Measurements from ENCODE around the gene SEMA6D. TPM values are rescaled to one million over a fixed set of nuclear protein-coding genes. Genes with fewer than 3 reads are reported as not detected.

The SEMA6D gene
- total and polyA plus RNA-seq, 4 donors, result 68.8 to 160 (median 117) TPM

DNA sequence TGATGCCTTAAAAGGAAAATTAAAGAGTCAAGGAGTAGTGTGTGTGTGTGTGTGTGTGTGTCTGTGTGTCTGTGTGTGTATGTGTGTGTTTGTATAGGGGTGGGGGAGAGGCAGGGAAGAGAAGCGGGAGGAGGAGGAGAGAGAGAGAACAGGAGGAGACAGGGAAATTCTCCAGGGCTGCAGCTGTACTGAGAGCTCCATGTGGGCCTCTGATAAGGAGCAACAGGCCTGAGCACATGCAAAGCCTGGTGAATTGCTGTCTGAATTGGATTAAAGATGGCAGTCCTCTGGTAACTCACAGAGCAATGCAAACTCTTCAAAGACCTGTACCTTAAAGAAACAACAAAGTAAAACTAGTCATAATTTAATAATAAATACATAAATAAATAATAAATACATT is 70.6 kb downstream of the SEMA6D start:
- WGBS (ENCODE audit: insufficient coverage), result 91% methylated on average over 1 of the region's 1 CpG
- peaks cover 1% of the 10 kb centered on the region for H3K9me3 ChIP-seq (ENCODE audit: control insufficient read depth, insufficient read depth, low read length)
- no peaks in the 10 kb centered on the region for H3K27me3 ChIP-seq (ENCODE audit: control insufficient read depth, insufficient read depth, low read length)

DNA sequence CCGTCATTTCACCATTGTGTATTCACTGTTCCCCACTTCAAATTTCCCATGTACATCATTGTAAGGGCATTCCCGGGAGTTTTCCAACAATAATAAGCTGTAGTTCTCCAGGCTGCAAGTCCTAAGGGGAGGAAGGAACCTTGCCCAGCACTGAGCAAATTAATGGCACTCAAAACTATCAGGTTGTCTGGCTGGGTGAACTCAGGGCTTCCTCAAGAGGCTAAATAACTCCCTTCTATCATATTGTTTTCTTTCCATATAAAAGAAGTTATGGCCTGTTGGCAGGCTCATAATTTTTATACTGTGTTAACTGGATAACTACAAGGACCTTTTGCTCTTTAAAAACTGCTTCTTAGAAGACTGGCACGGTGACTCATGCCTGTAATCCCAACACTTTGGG is 71.4 kb downstream of the SEMA6D start:
- no peak overlapping the region for H3K27ac ChIP-seq (ENCODE audit: low read depth, low read length)

More for the DNA sequence above, 70.6 kb downstream of the SEMA6D start:
- no peak overlapping the region for H3K27ac ChIP-seq (ENCODE audit: low read depth, low read length)
- H3K4me3 ChIP-seq (ENCODE audit: low read depth, low read length), result no peak overlapping the region
- no peak for DNase-seq (ENCODE audit: low read depth in 4 of 6, low spot score in 6 of 6)
- H3K36me3 ChIP-seq (ENCODE audit: control insufficient read depth, insufficient read depth, low read length), result no peaks in the 10 kb centered on the region
- no peaks in the 10 kb centered on the region for H3K4me1 ChIP-seq (ENCODE audit: control insufficient read depth, insufficient read depth, low read length)

GRCh38 chr15:47791161-47791560 is 73.9 kb downstream of the SEMA6D start:
- no peaks in the 10 kb centered on the region for H3K27me3 ChIP-seq (ENCODE audit: control insufficient read depth, insufficient read depth, low read length)
- no peaks in the 10 kb centered on the region for H3K9me3 ChIP-seq (ENCODE audit: control insufficient read depth, insufficient read depth, low read length)
- no peak overlapping the region for H3K27ac ChIP-seq (ENCODE audit: low read depth, low read length)
- no CpG with 5 or more reads among the region's 1 CpG for WGBS (ENCODE audit: insufficient coverage)
- H3K4me3 ChIP-seq (ENCODE audit: low read depth, low read length), result no peak overlapping the region
- no peaks in the 10 kb centered on the region for H3K36me3 ChIP-seq (ENCODE audit: control insufficient read depth, insufficient read depth, low read length)
- DNase-seq (ENCODE audit: low read depth in 4 of 6, low spot score in 6 of 6), result peak in 2 of 6 donors; percentile 19 to 91
- no peaks in the 10 kb centered on the region for H3K4me1 ChIP-seq (ENCODE audit: control insufficient read depth, insufficient read depth, low read length)

More for the DNA sequence above, 71.4 kb downstream of the SEMA6D start:
- Histone ChIP-seq H3K9me3 (ENCODE audit: control insufficient read depth, insufficient read depth, low read length) (no peaks in the 10 kb centered on the region), H3K27me3 (ENCODE audit: control insufficient read depth, insufficient read depth, low read length) (no peaks in the 10 kb centered on the region), H3K36me3 (ENCODE audit: control insufficient read depth, insufficient read depth, low read length) (no peaks in the 10 kb centered on the region), H3K4me1 (ENCODE audit: control insufficient read depth, insufficient read depth, low read length) (no peaks in the 10 kb centered on the region), H3K4me3 (ENCODE audit: low read depth, low read length) (no peak overlapping the region)
- DNase-seq (ENCODE audit: low read depth in 4 of 6, low spot score in 6 of 6), result no peak
- WGBS (ENCODE audit: insufficient coverage), result 100% methylated on average over 1 of the region's 3 CpGs

- no CpG with 5 or more reads among the region's 2 CpGs for WGBS (ENCODE audit: insufficient coverage)
- no peak overlapping the region for H3K4me3 ChIP-seq (ENCODE audit: low read depth, low read length)
- no peaks in the 10 kb centered on the region for H3K27me3 ChIP-seq (ENCODE audit: control insufficient read depth, insufficient read depth, low read length)
- no peaks in the 10 kb centered on the region for H3K4me1 ChIP-seq (ENCODE audit: control insufficient read depth, insufficient read depth, low read length)
- H3K9me3 ChIP-seq (ENCODE audit: control insufficient read depth, insufficient read depth, low read length), result no peaks in the 10 kb centered on the region
- DNase-seq (ENCODE audit: low read depth in 4 of 6, low spot score in 6 of 6), result peak in 1 of 6 donors; percentile 32
- no peak overlapping the region for H3K27ac ChIP-seq (ENCODE audit: low read depth, low read length)
- no peaks in the 10 kb centered on the region for H3K36me3 ChIP-seq (ENCODE audit: control insufficient read depth, insufficient read depth, low read length)
Observed at GRCh38 chr15:47792231-47792630, 74.9 kb downstream of the SEMA6D start.

DNA sequence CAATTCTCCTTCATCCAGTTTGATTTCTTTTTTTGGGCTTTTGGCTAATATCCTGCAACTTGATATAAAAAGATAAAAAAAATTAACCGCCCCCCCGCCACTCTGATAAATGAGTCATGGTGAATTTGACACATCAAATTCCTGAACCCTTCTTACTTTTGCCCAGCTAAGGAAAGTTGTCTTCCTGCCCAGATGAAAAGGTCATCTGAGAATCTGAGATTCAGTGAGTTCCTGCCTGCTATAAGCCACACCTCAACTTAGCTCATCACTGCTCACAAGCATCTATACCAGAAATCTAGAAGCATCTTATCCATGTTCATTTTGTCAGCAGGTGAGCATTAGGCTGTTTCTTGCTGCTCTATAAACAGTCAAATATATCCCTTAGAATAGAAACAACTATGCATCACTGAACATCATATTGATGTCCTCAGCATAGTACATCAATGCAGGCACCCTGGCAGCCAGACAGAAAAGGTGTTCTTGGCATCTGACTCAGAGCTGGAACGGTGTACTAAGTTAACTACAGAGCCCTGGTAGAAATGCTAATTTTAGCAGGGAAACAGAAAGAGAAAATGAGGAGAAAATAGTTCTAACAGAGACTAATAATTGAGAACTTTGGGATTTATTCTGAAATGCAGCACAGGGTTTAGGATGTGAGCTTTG is 77.1 kb downstream of the SEMA6D start:
- DNase-seq (ENCODE audit: low read depth in 4 of 6, low spot score in 6 of 6), result no peak
- no peak overlapping the region for H3K4me3 ChIP-seq (ENCODE audit: low read depth, low read length)
- no peaks in the 10 kb centered on the region for H3K36me3 ChIP-seq (ENCODE audit: control insufficient read depth, insufficient read depth, low read length)
- no peaks in the 10 kb centered on the region for H3K9me3 ChIP-seq (ENCODE audit: control insufficient read depth, insufficient read depth, low read length)
- no peaks in the 10 kb centered on the region for H3K27me3 ChIP-seq (ENCODE audit: control insufficient read depth, insufficient read depth, low read length)
- WGBS (ENCODE audit: insufficient coverage), result 50% methylated on average over 2 of the region's 3 CpGs
- H3K27ac ChIP-seq (ENCODE audit: low read depth, low read length), result no peak overlapping the region
- H3K4me1 ChIP-seq (ENCODE audit: control insufficient read depth, insufficient read depth, low read length), result no peaks in the 10 kb centered on the region

DNA sequence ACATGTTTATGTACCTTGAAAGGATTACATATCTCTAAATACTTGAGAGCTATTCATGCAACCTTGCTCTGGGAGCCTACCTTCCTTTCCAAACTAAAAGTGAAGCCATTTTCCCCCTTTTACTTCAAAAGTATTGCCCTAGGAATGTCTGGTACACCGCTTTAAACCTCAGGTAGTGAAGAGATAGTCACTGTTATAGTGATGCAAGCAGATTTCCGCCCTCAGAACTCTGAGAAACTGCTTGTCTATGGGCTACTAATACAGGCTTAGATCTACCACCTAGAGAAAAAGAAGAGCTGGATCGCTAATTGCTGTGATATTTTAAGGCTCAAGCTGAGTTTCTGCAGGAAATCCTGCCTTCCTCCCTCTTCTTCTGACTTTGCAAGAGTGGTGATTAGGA is 78.6 kb downstream of the SEMA6D start:
- no peak overlapping the region for H3K27ac ChIP-seq (ENCODE audit: low read depth, low read length)
- no peak for DNase-seq (ENCODE audit: low read depth in 4 of 6, low spot score in 6 of 6)
- 100% methylated on average over 1 of the region's 3 CpGs for WGBS (ENCODE audit: insufficient coverage)

DNA sequence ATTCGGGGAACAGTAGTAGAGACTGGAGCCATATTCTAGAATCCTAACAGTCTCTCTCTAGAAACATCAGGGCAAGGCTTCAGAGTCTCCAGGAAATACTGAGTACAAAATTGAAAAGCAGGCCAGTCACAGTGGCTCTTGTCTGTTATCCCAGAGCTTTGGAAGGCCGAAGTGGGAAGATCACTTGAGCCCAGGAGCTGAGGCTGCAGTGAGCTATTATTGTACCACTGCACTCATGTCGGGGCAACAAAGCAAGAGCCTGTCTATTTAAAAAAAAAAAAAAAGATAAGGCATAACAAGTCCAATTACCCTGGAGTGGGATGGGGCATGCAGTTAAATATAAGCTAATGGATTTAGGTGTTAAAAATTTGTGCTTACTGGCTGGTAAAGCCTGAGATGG is 79.0 kb downstream of the SEMA6D start:
- no peak for DNase-seq (ENCODE audit: low read depth in 4 of 6, low spot score in 6 of 6)
- Histone ChIP-seq H3K9me3 (ENCODE audit: control insufficient read depth, insufficient read depth, low read length) (no peaks in the 10 kb centered on the region), H3K4me1 (ENCODE audit: control insufficient read depth, insufficient read depth, low read length) (no peaks in the 10 kb centered on the region), H3K36me3 (ENCODE audit: control insufficient read depth, insufficient read depth, low read length) (no peaks in the 10 kb centered on the region), H3K4me3 (ENCODE audit: low read depth, low read length) (no peak overlapping the region), H3K27me3 (ENCODE audit: control insufficient read depth, insufficient read depth, low read length) (no peaks in the 10 kb centered on the region), H3K27ac (ENCODE audit: low read depth, low read length) (no peak overlapping the region)
- 100% methylated on average over 2 of the region's 3 CpGs for WGBS (ENCODE audit: insufficient coverage)

More for the DNA sequence above, 78.6 kb downstream of the SEMA6D start:
- Histone ChIP-seq H3K36me3 (ENCODE audit: control insufficient read depth, insufficient read depth, low read length) (no peaks in the 10 kb centered on the region), H3K4me3 (ENCODE audit: low read depth, low read length) (no peak overlapping the region), H3K27me3 (ENCODE audit: control insufficient read depth, insufficient read depth, low read length) (no peaks in the 10 kb centered on the region), H3K9me3 (ENCODE audit: control insufficient read depth, insufficient read depth, low read length) (no peaks in the 10 kb centered on the region), H3K4me1 (ENCODE audit: control insufficient read depth, insufficient read depth, low read length) (no peaks in the 10 kb centered on the region)

DNA sequence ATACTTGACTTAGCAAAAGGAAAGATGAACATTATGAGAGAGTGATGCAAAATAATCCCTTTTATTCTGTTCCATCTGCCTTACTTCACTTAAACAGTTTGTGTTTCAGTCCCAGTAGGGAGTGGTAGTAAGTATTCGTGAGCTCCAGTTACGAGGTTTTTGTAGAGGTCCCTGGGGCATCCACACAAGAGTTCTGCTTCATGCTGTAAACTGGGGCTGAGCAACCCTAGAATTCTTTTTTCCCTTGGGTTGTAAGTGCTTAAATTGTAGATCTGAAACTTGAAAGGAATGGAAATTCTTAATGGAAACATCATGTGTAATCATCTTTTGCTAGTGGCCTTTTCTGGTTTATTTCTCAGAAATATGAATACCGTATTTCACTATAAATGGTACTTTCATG is 79.5 kb downstream of the SEMA6D start:
- Histone ChIP-seq H3K27me3 (ENCODE audit: control insufficient read depth, insufficient read depth, low read length) (no peaks in the 10 kb centered on the region), H3K27ac (ENCODE audit: low read depth, low read length) (no peak overlapping the region), H3K4me1 (ENCODE audit: control insufficient read depth, insufficient read depth, low read length) (no peaks in the 10 kb centered on the region), H3K36me3 (ENCODE audit: control insufficient read depth, insufficient read depth, low read length) (no peaks in the 10 kb centered on the region), H3K4me3 (ENCODE audit: low read depth, low read length) (no peak overlapping the region), H3K9me3 (ENCODE audit: control insufficient read depth, insufficient read depth, low read length) (no peaks in the 10 kb centered on the region)
- WGBS (ENCODE audit: insufficient coverage), result 30% methylated on average over 2 of the region's 3 CpGs
- peak in 1 of 6 donors; percentile 74 for DNase-seq (ENCODE audit: low read depth in 4 of 6, low spot score in 6 of 6)

GRCh38 chr15:47801522-47801921 is 84.2 kb downstream of the SEMA6D start:
- Histone ChIP-seq H3K9me3 (ENCODE audit: control insufficient read depth, insufficient read depth, low read length) (no peaks in the 10 kb centered on the region), H3K27ac (ENCODE audit: low read depth, low read length) (no peak overlapping the region), H3K36me3 (ENCODE audit: control insufficient read depth, insufficient read depth, low read length) (no peaks in the 10 kb centered on the region), H3K4me3 (ENCODE audit: low read depth, low read length) (no peak overlapping the region), H3K27me3 (ENCODE audit: control insufficient read depth, insufficient read depth, low read length) (no peaks in the 10 kb centered on the region), H3K4me1 (ENCODE audit: control insufficient read depth, insufficient read depth, low read length) (no peaks in the 10 kb centered on the region)
- DNase-seq (ENCODE audit: low read depth in 4 of 6, low spot score in 6 of 6), result no peak
- 100% methylated on average over 1 of the region's 3 CpGs for WGBS (ENCODE audit: insufficient coverage)

- no peak for DNase-seq (ENCODE audit: low read depth in 4 of 6, low spot score in 6 of 6)
- H3K36me3 ChIP-seq (ENCODE audit: control insufficient read depth, insufficient read depth, low read length), result no peaks in the 10 kb centered on the region
- no peaks in the 10 kb centered on the region for H3K4me1 ChIP-seq (ENCODE audit: control insufficient read depth, insufficient read depth, low read length)
- no peak overlapping the region for H3K4me3 ChIP-seq (ENCODE audit: low read depth, low read length)
- H3K27ac ChIP-seq (ENCODE audit: low read depth, low read length), result no peak overlapping the region
- H3K9me3 ChIP-seq (ENCODE audit: control insufficient read depth, insufficient read depth, low read length), result no peaks in the 10 kb centered on the region
- no peaks in the 10 kb centered on the region for H3K27me3 ChIP-seq (ENCODE audit: control insufficient read depth, insufficient read depth, low read length)
Observed at GRCh38 chr15:47802216-47802615, 84.9 kb downstream of the SEMA6D start.
